H1 (cell line): Measurements from ENCODE around the gene DSC3. TPM values are rescaled to one million over a fixed set of nuclear protein-coding genes. Genes with fewer than 3 reads are reported as not detected.

Source experiments
- CTCF ChIA-PET: fragments of 300-600 bp; sonication (Branson Sonifier 250); formaldehyde crosslinking; loops from one replicate; lab custom pipeline; 2021; ENCODE audit not compliant: partially characterized antibody; lab: Charles Lee
- POLR2A ChIA-PET: fragments of 300-600 bp; sonication (Branson Sonifier 250); formaldehyde crosslinking; loops from one replicate; lab custom pipeline; 2021; ENCODE audit warnings: inconsistent platforms; ENCODE audit not compliant: partially characterized antibody; lab: Charles Lee
- DNase-seq, 2 experiments: peaks; one replicate each; pipeline versions ENCODE4 v3.0.0 to v3.0.0-alpha.2; 2010 to 2022; ENCODE audit warnings: low spot score in 2 of 2, low read depth in 1 of 2, mixed read lengths in 1 of 2
- FAIRE-seq: peaks from 2 replicates; lab custom pipeline; 2011; peaks lifted over from hg19 to GRCh38; lab: Jason Lieb, UNC
- H2AFZ ChIP-seq: 2 replicates; pipeline ENCODE4 v1.8.1; 2012; ENCODE audit warnings: low read length, inconsistent platforms
- H2AK5ac ChIP-seq: 2 replicates; pipeline ENCODE4 v1.6.1; 2013; ENCODE audit warnings: low read depth, low read length
- H2BK120ac ChIP-seq: replicated peaks from 2 replicates; pipeline ENCODE3; 2013; ENCODE audit warnings: low read depth, low read length, inconsistent platforms
- H2BK12ac ChIP-seq: 2 replicates; pipeline ENCODE4 v1.6.1; 2013; ENCODE audit warnings: low read depth, low read length
- H2BK15ac ChIP-seq: 2 replicates; pipeline ENCODE4 v1.6.1; 2013; ENCODE audit warnings: low read length
- H2BK20ac ChIP-seq: 2 replicates; pipeline ENCODE4 v1.6.1; 2013; ENCODE audit warnings: low read length
- H2BK5ac ChIP-seq: 2 replicates; pipeline ENCODE4 v1.6.1; 2013; ENCODE audit warnings: low read depth, low read length
- H3K14ac ChIP-seq: 2 replicates; pipeline ENCODE4 v1.6.1; 2013; ENCODE audit warnings: inconsistent platforms; ENCODE audit not compliant: insufficient read length
- H3K18ac ChIP-seq: 2 replicates; pipeline ENCODE4 v1.6.1; 2013; ENCODE audit warnings: low read length; ENCODE audit errors: extremely low read depth
- H3K23ac ChIP-seq: 2 replicates; pipeline ENCODE4 v1.6.1; 2013; ENCODE audit warnings: inconsistent platforms; ENCODE audit not compliant: insufficient read length
- H3K23me2 ChIP-seq: 2 replicates; pipeline ENCODE4 v1.6.1; 2013; ENCODE audit warnings: low read depth, low read length
- H3K27ac ChIP-seq: 2 replicates; pipeline ENCODE4 v1.6.1; 2011; ENCODE audit warnings: low read depth, low read length, inconsistent platforms
- H3K27me3 ChIP-seq, 4 experiments: replicated peaks in 1 of 4; 1 replicate in 1 of 4; 2 replicates in 3 of 4; pipeline versions ENCODE4 v1.6.1 to v1.8.1; 2011 to 2013; ENCODE audit warnings: low read length in 3 of 4, mild to moderate bottlenecking in 3 of 4, inconsistent platforms in 2 of 4, mixed read lengths in 2 of 4, moderate library complexity in 1 of 4; ENCODE audit not compliant: control insufficient read depth in 3 of 4, insufficient read depth in 3 of 4; ENCODE audit errors: extremely low read depth in 1 of 4
- H3K36me3 ChIP-seq, 4 experiments: 2 replicates each; pipeline versions ENCODE4 v1.6.1 to v1.8.1; 2011 to 2013; ENCODE audit warnings: mild to moderate bottlenecking in 4 of 4, low read length in 3 of 4, moderate library complexity in 2 of 4, control low read depth in 1 of 4, inconsistent platforms in 1 of 4; ENCODE audit not compliant: insufficient read depth in 4 of 4, control insufficient read depth in 2 of 4
- H3K4ac ChIP-seq: replicated peaks from 2 replicates; pipeline ENCODE3; 2013; ENCODE audit warnings: low read length, low read depth, mixed read lengths, inconsistent platforms; ENCODE audit not compliant: insufficient read length
- H3K4me1 ChIP-seq, 4 experiments: replicated peaks in 1 of 4; 1 replicate in 1 of 4; 2 replicates in 3 of 4; pipeline versions ENCODE4 v1.6.1 to v1.8.1; 2011 to 2013; ENCODE audit warnings: low read length in 3 of 4, inconsistent platforms in 2 of 4, mixed read lengths in 1 of 4; ENCODE audit not compliant: insufficient read depth in 4 of 4, control insufficient read depth in 3 of 4
- H3K4me2 ChIP-seq, 2 experiments: 2 replicates each; pipeline versions ENCODE4 v1.6.1 to v1.8.1; 2011 to 2013; ENCODE audit warnings: low read depth in 2 of 2, low read length in 2 of 2, control low read depth in 1 of 2, inconsistent platforms in 1 of 2, mild to moderate bottlenecking in 1 of 2; ENCODE audit not compliant: insufficient read depth in 1 of 2
- H3K4me3 ChIP-seq, 4 experiments: fragments of 200-600, 300-600 bp in 1 of 4; sonication (generic), shearing (Covaris generic), sonication (Bioruptor Twin) in 1 of 4; 2 replicates each; pipeline versions ENCODE4 v1.5.1 to v1.8.1; 2011 to 2016; ENCODE audit warnings: low read length in 4 of 4, low read depth in 3 of 4, control low read depth in 2 of 4, inconsistent platforms in 2 of 4, mild to moderate bottlenecking in 2 of 4, mixed read lengths in 1 of 4, moderate library complexity in 1 of 4; ENCODE audit not compliant: insufficient read depth in 2 of 4; ENCODE audit errors: extremely low read depth in 1 of 4
- H3K56ac ChIP-seq: replicated peaks from 2 replicates; pipeline ENCODE3; 2013; ENCODE audit warnings: low read depth, mild to moderate bottlenecking, mixed read lengths, low read length, inconsistent platforms; ENCODE audit not compliant: insufficient read length
- H3K79me1 ChIP-seq: 2 replicates; pipeline ENCODE4 v1.6.1; 2013; ENCODE audit warnings: low read depth, low read length, control low read depth
- H3K79me2 ChIP-seq, 2 experiments: 2 replicates each; pipeline versions ENCODE4 v1.6.1 to v1.8.1; 2012 to 2013; ENCODE audit warnings: low read length in 2 of 2, mild to moderate bottlenecking in 2 of 2, inconsistent platforms in 1 of 2; ENCODE audit not compliant: insufficient read depth in 2 of 2, control insufficient read depth in 1 of 2
- H3K9ac ChIP-seq, 4 experiments: replicated peaks in 1 of 4; 1 replicate in 1 of 4; 2 replicates in 3 of 4; pipeline versions ENCODE4 v1.6.1 to v1.8.1; 2011 to 2013; ENCODE audit warnings: low read depth in 3 of 4, low read length in 3 of 4, control low read depth in 2 of 4, mild to moderate bottlenecking in 2 of 4, moderate library complexity in 2 of 4, inconsistent platforms in 1 of 4; ENCODE audit errors: extremely low read depth in 1 of 4
- H3K9me3 ChIP-seq, 2 experiments: 2 replicates each; pipeline versions ENCODE4 v1.6.1 to v1.8.1; 2012 to 2013; ENCODE audit warnings: mild to moderate bottlenecking in 2 of 2, moderate library complexity in 2 of 2, control low read depth in 1 of 2, inconsistent platforms in 1 of 2, low read depth in 1 of 2, low read length in 1 of 2, mixed read lengths in 1 of 2; ENCODE audit not compliant: insufficient read depth in 2 of 2
- H4K20me1 ChIP-seq, 2 experiments: replicated peaks in 1 of 2; 2 replicates each; pipeline versions ENCODE3 to v1.8.1; 2011 to 2013; ENCODE audit warnings: inconsistent platforms in 2 of 2, low read length in 2 of 2, mild to moderate bottlenecking in 1 of 2; ENCODE audit not compliant: insufficient read depth in 2 of 2, control insufficient read depth in 1 of 2
- H4K5ac ChIP-seq: 2 replicates; pipeline ENCODE4 v1.6.1; 2013; ENCODE audit warnings: low read length, low read depth, mixed read lengths, inconsistent platforms; ENCODE audit not compliant: insufficient read length
- H4K8ac ChIP-seq: 2 replicates; pipeline ENCODE4 v1.8.0; 2013; ENCODE audit warnings: mild to moderate bottlenecking, moderate library complexity, low read length, inconsistent platforms; ENCODE audit not compliant: insufficient read depth; ENCODE audit errors: extremely low read depth
- H4K91ac ChIP-seq: replicated peaks from 2 replicates; pipeline ENCODE3; 2013; ENCODE audit warnings: low read length, mixed read lengths, inconsistent platforms; ENCODE audit not compliant: insufficient read length
- MAFK ChIP-seq: IDR thresholded peaks from 2 replicates; pipeline ENCODE4 v1.6.1; 2012; ENCODE audit warnings: low read depth, mild to moderate bottlenecking, improper control_type of control experiment, low read length
- WGBS, 2 experiments: shearing (Covaris generic) in 1 of 2; methylation state at CpG; one replicate each; pipeline versions ENCODE4 v1.1.6 to v1.1.7; 2013 to 2015; ENCODE audit warnings: low lambda C conversion rate in 2 of 2, mixed read lengths in 2 of 2, inconsistent platforms in 1 of 2, low coverage in 1 of 2, missing lambda C conversion rate in 1 of 2; ENCODE audit not compliant: insufficient replicate concordance in 2 of 2, insufficient coverage in 1 of 2, insufficient read length in 1 of 2; ENCODE audit errors: extremely low coverage in 1 of 2, missing lambda C conversion rate in 1 of 2; 5-methylcytosine and 5-hydroxymethylcytosine counted together
- polyA plus RNA-seq, 7 experiments: library from polyadenylated mRNA; depleted of rRNA in 3 of 7; stranded (reverse) in 5 of 7; unstranded in 2 of 7; fragments of >200 nt in 5 of 7; fragments of 200-250 nt in 2 of 7; gene quantifications; 1 replicate in 5 of 7; 2 replicates in 1 of 7; 4 replicates in 1 of 7; pipeline versions ENCODE4 v1.2.1 to v1.2.3, GENCODE V29; 2011 to 2013; ENCODE audit warnings: missing spikeins in 2 of 7, mixed read lengths in 2 of 7
- total RNA-seq: library from RNA; stranded (reverse); fragmentation: NEBNext Ultra II Directional; extraction: Animal tissue kit (Norgen Biotek cat#: 25700); gene quantifications from 2 replicates; pipeline ENCODE4 v1.2.1, GENCODE V29; 2021
- TF ChIP-seq, protein P1 (sequence below): IDR thresholded peaks from 2 replicates; pipeline ENCODE4 v1.6.1; 2011; ENCODE audit warnings: low read depth, mild to moderate bottlenecking, low read length; ENCODE audit not compliant: insufficient read depth

DSC3 gene
- total and polyA plus RNA-seq, 2 of the 8 experiments (the other 6 are each of a cell fraction or from before 2014, with no cell fraction given), result 0.70 to 3.7 TPM

DNA sequence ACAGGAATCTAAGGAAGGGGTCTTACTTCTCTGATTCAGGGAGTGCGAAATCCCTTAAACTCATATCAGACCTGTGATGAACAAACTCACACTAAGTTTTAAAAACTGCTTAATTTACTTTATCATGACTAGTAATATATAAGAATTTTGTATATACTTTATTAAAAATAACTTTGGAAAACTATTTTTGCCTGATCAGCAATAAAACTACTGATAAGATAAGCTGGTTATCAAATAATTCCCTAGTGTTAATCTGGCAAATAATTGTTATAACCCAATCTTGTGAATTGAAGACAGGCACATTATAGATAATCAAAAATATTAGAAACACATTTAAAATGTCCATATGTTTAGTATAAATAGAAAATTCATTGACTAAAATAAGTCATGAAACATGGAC lies 23.7 kb upstream of the DSC3 start:
- FAIRE-seq (no peak), DNase-seq (no peak)
- Histone ChIP-seq H3K27ac (no peak overlapping the region), H2BK20ac (no peak overlapping the region), H2AFZ (no peak overlapping the region), H2BK12ac (no peak overlapping the region), H3K14ac (no peak overlapping the region), H4K91ac (no peak overlapping the region), H3K79me1 (no peaks in the 10 kb centered on the region), H4K8ac (no peak overlapping the region), H3K9ac (no peak overlapping the region), H2BK5ac (no peak overlapping the region), H3K79me2 (no peaks in the 10 kb centered on the region), H3K4me2 (no peak overlapping the region), H3K23me2 (no peaks in the 10 kb centered on the region), H4K20me1 (no peaks in the 10 kb centered on the region), H2BK120ac (no peak overlapping the region), H2AK5ac (no peak overlapping the region), H2BK15ac (no peak overlapping the region), H3K27me3 (no peaks in the 10 kb centered on the region), H3K36me3 (peaks cover 0 to 36% (median 11%) of the 10 kb centered on the region in 4 experiments; a peak in 5 of 8 replicates), H3K23ac (no peak overlapping the region), H3K4me1 (no peaks in the 10 kb centered on the region), H3K18ac (no peak overlapping the region), H3K4ac (no peak overlapping the region), H4K5ac (no peak overlapping the region), H3K9me3 (no peaks in the 10 kb centered on the region), H3K4me3 (no peak overlapping the region), H3K56ac (no peak overlapping the region)
- CTCF ChIA-PET, result no interaction called here
- WGBS, 2 experiments, result 95% methylated on average over 1 of the region's 1 CpG; no CpG with 5 or more reads in 1 of the 2 experiments
- POLR2A ChIA-PET, result no interaction called here
- TF ChIP-seq, protein P1, sequence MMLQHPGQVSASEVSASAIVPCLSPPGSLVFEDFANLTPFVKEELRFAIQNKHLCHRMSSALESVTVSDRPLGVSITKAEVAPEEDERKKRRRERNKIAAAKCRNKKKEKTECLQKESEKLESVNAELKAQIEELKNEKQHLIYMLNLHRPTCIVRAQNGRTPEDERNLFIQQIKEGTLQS, result no peak
- TF ChIP-seq MAFK, result peak; percentile 65; the same call in 1 of the 2 replicates
